ENCODE results near the gene SNRNP40. TPM values are rescaled to one million over a fixed set of nuclear protein-coding genes. Genes with fewer than 3 reads are reported as not detected.

Gene SNRNP40
- total RNA-seq, 4 donors from 2014 or later, result 36.3 to 45.7 (median 40.6) TPM

- H3K27ac ChIP-seq (replicated peaks in 1 of 4), result no peak overlapping the region
- no peaks in the 10 kb centered on the region for H3K4me1 ChIP-seq
- WGBS, result 80% methylated on average over 1 of the region's 1 CpG
- TF ChIP-seq POLR2AphosphoS5 (IDR thresholded peaks at IDR 0.05) (no peak), EP300 (IDR thresholded peaks at IDR 0.05) (no peak), CTCF (IDR thresholded peaks at IDR 0.05) (no peak), POLR2A (IDR thresholded peaks at IDR 0.05; ENCODE audit: low read depth) (no peak)
- no peak for DNase-seq (ENCODE audit: extremely low spot score)
- no peak overlapping the region for H3K4me3 ChIP-seq
- peaks cover 10 to 84% (median 59%) of the 10 kb centered on the region in 4 donors for H3K36me3 ChIP-seq
- intact Hi-C loops (cut with DNase I), result no loop called here
- H3K27me3 ChIP-seq, result no peaks in the 10 kb centered on the region
- no peaks in the 10 kb centered on the region for H3K9me3 ChIP-seq
Observed at GRCh38 chr1:31318146-31318545, 21.6 kb upstream of the SNRNP40 start.

GRCh38 chr1:31315902-31316301, 19.3 kb upstream of the SNRNP40 start:
- intact Hi-C loops (cut with DNase I), result no loop called here
- no peaks in the 10 kb centered on the region for H3K27me3 ChIP-seq
- 93% methylated on average over 3 of the region's 3 CpGs for WGBS
- H3K9me3 ChIP-seq, result no peaks in the 10 kb centered on the region
- DNase-seq (ENCODE audit: extremely low spot score), result no peak
- no peak overlapping the region for H3K27ac ChIP-seq (replicated peaks in 1 of 4)
- H3K36me3 ChIP-seq, result peaks cover 10 to 99% (median 75%) of the 10 kb centered on the region in 4 donors
- TF ChIP-seq EP300 (IDR thresholded peaks at IDR 0.05) (no peak), CTCF (IDR thresholded peaks at IDR 0.05) (no peak), POLR2A (IDR thresholded peaks at IDR 0.05; ENCODE audit: low read depth) (no peak), POLR2AphosphoS5 (IDR thresholded peaks at IDR 0.05) (no peak)
- no peaks in the 10 kb centered on the region for H3K4me1 ChIP-seq
- no peak overlapping the region for H3K4me3 ChIP-seq

DNA sequence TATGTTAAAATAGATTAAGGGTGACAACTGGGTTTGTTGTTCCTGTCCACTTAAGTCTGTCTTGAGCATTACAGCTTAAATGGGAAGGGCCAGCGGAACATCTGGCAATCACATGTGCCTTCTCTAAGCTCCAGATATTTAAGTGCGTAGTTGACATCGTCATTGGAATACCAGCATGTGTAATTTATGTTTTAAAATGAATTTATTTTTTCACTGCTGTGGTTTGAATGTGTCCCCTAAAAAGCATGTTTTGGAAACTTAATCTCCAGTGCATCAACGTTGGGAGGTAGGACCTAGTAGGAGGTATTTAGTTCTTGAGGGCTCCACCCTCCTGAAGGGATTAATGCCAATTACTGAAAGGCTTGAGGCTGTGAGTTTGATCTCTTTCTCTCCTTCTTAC, 13.6 kb upstream of the SNRNP40 start:
- intact Hi-C loops (cut with DNase I), result no loop called here
- Histone ChIP-seq H3K9me3 (no peaks in the 10 kb centered on the region), H3K36me3 (peaks cover 0 to 56% (median 40%) of the 10 kb centered on the region in 4 donors), H3K27ac (replicated peaks in 1 of 4) (no peak overlapping the region), H3K4me1 (peaks cover 0 to 9% (median 5%) of the 10 kb centered on the region in 4 donors), H3K4me3 (no peak overlapping the region), H3K27me3 (no peaks in the 10 kb centered on the region)
- DNase-seq (ENCODE audit: extremely low spot score), result no peak
- 86% methylated on average over 4 of the region's 4 CpGs for WGBS
- TF ChIP-seq POLR2AphosphoS5 (IDR thresholded peaks at IDR 0.05) (no peak), POLR2A (IDR thresholded peaks at IDR 0.05; ENCODE audit: low read depth) (no peak), EP300 (IDR thresholded peaks at IDR 0.05) (no peak), CTCF (IDR thresholded peaks at IDR 0.05) (no peak)

GRCh38 chr1:31308036-31308435, 11.4 kb upstream of the SNRNP40 start:
- TF ChIP-seq POLR2AphosphoS5 (IDR thresholded peaks at IDR 0.05) (no peak), CTCF (IDR thresholded peaks at IDR 0.05) (no peak), EP300 (IDR thresholded peaks at IDR 0.05) (no peak), POLR2A (IDR thresholded peaks at IDR 0.05; ENCODE audit: low read depth) (no peak)
- Histone ChIP-seq H3K27ac (replicated peaks in 1 of 4) (no peak overlapping the region), H3K4me3 (no peak overlapping the region), H3K4me1 (peaks cover 0 to 9% (median 5%) of the 10 kb centered on the region in 4 donors), H3K9me3 (no peaks in the 10 kb centered on the region), H3K27me3 (no peaks in the 10 kb centered on the region), H3K36me3 (peaks cover 0 to 42% (median 28%) of the 10 kb centered on the region in 4 donors)
- intact Hi-C loops (cut with DNase I), result no loop called here
- WGBS, result 63% methylated on average over 1 of the region's 1 CpG
- DNase-seq (ENCODE audit: extremely low spot score), result no peak

DNA sequence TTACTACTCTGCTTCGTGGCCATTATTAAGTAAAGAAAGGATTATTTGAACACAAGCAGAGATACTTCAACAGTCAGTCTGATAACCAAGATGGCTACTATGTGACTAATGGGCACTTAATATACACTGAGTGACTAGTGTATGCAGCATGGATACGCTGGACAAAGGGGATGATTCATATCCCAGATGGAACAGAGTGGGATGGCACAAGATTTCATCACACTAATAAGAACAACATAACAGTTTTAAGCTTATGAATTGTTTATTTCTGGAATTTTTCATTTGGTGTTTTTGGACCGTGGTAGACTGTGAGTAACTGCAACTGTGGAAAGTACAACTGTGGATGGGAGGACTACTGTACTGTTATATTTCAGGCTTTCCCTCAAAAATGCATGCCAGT, 9.7 kb upstream of the SNRNP40 start:
- Histone ChIP-seq H3K9me3 (no peaks in the 10 kb centered on the region), H3K36me3 (peaks cover 0 to 25% (median 12%) of the 10 kb centered on the region in 4 donors), H3K27me3 (no peaks in the 10 kb centered on the region), H3K4me1 (peaks cover 0 to 9% (median 5%) of the 10 kb centered on the region in 4 donors), H3K27ac (replicated peaks in 1 of 4) (no peak overlapping the region), H3K4me3 (no peak overlapping the region)
- WGBS, result 71% methylated on average over 3 of the region's 3 CpGs
- no peak for DNase-seq (ENCODE audit: extremely low spot score)
- no peak for TF ChIP-seq POLR2A (IDR thresholded peaks at IDR 0.05; ENCODE audit: low read depth)
- no peak for TF ChIP-seq EP300 (IDR thresholded peaks at IDR 0.05)
- TF ChIP-seq CTCF (IDR thresholded peaks at IDR 0.05), result no peak
- intact Hi-C loops (cut with DNase I), result no loop called here
